Prostate gland (tissue), 2 donors: Measurements from ENCODE around the gene PKNOX1.

Experiments used
- POLR2A ChIP-seq: fragments of 450-650 bp; IDR thresholded peaks from one replicate; pipeline ENCODE4 v1.6.1; 2016; ENCODE audit warnings: antibody characterized with exemption, mild to moderate bottlenecking
- POLR2AphosphoS5 ChIP-seq: sonication (generic); formaldehyde crosslinking; IDR thresholded peaks from one replicate; pipeline ENCODE4 v1.6.1; 2017; ENCODE audit warnings: antibody characterized with exemption
- TF ChIP-seq, protein P1 (sequence below), 4 experiments: fragments of 200-600 bp in 2 of 4; fragments of 450-650 bp in 2 of 4; sonication (generic) in 2 of 4; IDR thresholded peaks; 1 replicate in 3 of 4; 2 replicates in 1 of 4; pipeline ENCODE4 v1.5.1; 2016 to 2019; ENCODE audit warnings: antibody characterized with exemption in 4 of 4, mild to moderate bottlenecking in 2 of 4, moderate library complexity in 2 of 4

- TF ChIP-seq POLR2A (no peak), POLR2AphosphoS5 (no peak)
- TF ChIP-seq, protein P1, sequence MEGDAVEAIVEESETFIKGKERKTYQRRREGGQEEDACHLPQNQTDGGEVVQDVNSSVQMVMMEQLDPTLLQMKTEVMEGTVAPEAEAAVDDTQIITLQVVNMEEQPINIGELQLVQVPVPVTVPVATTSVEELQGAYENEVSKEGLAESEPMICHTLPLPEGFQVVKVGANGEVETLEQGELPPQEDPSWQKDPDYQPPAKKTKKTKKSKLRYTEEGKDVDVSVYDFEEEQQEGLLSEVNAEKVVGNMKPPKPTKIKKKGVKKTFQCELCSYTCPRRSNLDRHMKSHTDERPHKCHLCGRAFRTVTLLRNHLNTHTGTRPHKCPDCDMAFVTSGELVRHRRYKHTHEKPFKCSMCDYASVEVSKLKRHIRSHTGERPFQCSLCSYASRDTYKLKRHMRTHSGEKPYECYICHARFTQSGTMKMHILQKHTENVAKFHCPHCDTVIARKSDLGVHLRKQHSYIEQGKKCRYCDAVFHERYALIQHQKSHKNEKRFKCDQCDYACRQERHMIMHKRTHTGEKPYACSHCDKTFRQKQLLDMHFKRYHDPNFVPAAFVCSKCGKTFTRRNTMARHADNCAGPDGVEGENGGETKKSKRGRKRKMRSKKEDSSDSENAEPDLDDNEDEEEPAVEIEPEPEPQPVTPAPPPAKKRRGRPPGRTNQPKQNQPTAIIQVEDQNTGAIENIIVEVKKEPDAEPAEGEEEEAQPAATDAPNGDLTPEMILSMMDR (IDR thresholded peaks at IDR 0.05), result no peak
Measured at GRCh38 chr21:42971897-42972275, 2.5 kb upstream of the PKNOX1 start.
